LNCAP (cell line): ENCODE results near the gene ST14.

Experiments
- TF ChIP-seq, protein P1 (sequence below): fragments of 450-650 bp; IDR thresholded peaks from 2 replicates; pipeline ENCODE4 v1.5.1; 2017; ENCODE audit warnings: mild to moderate bottlenecking

ST14 gene

GRCh38 chr11:130118636-130119387, 40.8 kb upstream of the ST14 start:
- TF ChIP-seq, protein P1, sequence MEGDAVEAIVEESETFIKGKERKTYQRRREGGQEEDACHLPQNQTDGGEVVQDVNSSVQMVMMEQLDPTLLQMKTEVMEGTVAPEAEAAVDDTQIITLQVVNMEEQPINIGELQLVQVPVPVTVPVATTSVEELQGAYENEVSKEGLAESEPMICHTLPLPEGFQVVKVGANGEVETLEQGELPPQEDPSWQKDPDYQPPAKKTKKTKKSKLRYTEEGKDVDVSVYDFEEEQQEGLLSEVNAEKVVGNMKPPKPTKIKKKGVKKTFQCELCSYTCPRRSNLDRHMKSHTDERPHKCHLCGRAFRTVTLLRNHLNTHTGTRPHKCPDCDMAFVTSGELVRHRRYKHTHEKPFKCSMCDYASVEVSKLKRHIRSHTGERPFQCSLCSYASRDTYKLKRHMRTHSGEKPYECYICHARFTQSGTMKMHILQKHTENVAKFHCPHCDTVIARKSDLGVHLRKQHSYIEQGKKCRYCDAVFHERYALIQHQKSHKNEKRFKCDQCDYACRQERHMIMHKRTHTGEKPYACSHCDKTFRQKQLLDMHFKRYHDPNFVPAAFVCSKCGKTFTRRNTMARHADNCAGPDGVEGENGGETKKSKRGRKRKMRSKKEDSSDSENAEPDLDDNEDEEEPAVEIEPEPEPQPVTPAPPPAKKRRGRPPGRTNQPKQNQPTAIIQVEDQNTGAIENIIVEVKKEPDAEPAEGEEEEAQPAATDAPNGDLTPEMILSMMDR, result no peak

DNA sequence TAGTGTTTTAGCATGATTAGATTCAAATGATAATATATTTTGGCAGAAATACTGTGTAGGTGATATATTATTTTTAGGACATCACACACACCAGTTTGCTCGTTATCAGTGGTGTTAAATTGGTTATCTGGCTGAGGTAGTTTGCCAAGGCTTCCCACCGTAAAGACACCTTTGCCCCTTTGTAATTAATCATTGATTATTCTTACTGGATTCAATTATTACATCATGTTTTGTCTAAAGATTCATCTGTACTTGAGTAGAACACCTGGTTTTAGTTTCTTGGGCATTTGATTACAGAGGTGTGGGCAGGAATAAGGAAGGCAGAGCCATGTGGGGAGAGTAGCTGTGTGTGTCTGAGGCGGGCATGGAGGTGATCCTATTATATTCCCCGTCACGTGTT, 39.5 kb upstream of the ST14 start:
- TF ChIP-seq, protein P1, result no peak

- TF ChIP-seq, protein P1, result no peak
Observed at GRCh38 chr11:130121445-130121978, 38.1 kb upstream of the ST14 start.

DNA sequence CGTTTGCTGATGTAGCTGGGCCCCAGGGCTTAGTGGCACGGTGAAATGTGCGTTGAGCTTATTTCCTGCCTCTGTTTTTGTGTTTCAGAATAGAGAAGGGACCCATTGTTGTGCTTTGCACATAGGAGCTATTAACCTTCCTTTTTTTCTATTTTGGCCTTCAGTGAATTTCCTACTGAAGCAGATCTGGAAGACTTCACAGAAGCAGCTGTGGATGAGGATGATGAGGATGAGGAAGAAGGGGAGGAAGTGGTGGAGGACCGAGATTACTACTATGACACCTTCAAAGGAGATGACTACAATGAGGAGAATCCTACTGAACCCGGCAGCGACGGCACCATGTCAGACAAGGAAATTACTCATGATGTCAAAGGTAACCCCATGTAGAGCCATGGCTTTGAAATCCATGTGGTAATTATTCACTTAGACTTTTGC, 37.4 kb upstream of the ST14 start:
- TF ChIP-seq, protein P1, result no peak

GRCh38 chr11:130123414-130124040, 36.1 kb upstream of the ST14 start:
- TF ChIP-seq, protein P1, result no peak

DNA sequence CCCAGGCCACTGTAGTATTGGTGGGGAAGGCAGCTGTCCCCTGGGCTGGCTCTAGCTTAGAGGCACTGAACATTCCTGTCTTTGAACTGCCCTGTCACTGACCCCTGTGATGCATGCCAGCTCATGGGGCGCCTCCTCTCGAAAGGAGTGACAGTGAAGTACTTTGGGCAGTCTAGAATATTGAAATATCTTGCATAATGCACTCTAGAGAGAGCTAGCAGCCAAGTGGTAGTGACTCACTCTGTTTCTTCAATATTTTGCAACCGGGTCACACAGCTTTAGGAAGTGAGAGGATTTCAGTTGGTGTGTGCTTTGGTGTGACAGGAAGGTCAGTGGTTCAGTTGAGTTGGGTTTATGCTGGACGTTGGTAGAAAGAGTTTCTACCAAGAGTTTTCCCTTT, 35.5 kb upstream of the ST14 start:
- TF ChIP-seq, protein P1, result no peak

- TF ChIP-seq, protein P1, result no peak
Observed at GRCh38 chr11:130125638-130126037, 33.9 kb upstream of the ST14 start.
